IPS DF 19.7 (cell line): ENCODE data around the gene S100A12.
"Not testable (repeated sequence)": the region's sequence is repeated elsewhere in the genome, so short reads cannot be mapped to it uniquely, and the experiment has no call there.

Source experiments
- DNase-seq: peaks from one replicate; pipeline ENCODE4 v3.0.0-alpha.2; 2013; ENCODE audit warnings: low read depth, low spot score

The S100A12 gene

DNA sequence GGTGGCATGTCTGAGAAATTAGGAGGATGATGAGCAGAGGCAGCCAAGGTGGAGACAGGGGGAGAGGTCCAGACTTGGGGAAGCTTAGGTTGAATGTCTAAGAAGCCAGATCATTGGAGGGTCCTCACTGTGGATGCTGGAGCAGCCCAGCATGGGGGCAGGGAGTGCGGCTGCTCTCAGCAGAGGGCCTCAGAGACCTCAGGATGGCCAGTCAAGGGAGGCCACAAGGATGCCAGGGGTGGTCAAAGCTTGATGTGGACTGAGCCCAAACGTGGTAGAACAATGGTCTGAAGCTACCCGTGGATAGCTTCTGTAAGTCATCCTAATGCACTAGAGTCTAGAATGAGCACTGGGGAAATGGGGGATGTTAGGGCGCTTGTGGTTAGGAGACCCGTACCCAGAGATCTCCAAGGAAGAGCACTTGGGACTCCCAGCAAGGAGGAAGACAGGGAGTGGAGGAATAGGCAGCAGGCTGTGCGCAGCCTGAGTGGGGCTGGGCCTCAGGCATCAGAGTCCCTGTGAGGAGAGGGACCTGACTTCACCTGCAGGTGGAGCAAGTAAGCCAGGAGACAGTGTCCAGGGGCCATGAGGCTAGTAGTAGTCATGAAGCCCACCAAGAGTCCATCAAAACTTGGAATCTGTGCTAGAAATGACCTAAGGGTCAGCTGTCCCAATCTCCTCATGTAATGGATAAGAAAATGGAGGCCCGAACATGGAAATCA, 22.0 kb downstream of the S100A12 start:
- peak; percentile 40 for DNase-seq

DNA sequence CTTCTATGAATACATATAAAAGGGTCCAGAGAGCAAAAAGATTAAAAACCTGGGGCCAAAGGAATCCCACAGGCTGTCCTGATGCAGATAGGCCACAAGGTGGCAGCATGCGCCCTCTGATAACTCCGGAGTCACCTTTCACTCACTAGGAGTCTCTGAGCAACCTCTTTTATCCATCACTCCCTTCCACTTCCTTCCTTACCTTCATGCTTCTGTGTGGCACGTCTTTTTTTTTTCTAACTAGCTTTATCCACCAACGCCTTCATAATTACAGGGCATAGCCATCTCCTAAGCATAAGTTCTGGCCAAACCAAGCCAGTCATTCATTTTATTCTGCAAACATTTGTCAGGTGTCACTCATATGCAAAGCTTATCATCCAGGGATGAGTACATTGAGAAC, 22.9 kb downstream of the S100A12 start:
- no peak for DNase-seq

DNA sequence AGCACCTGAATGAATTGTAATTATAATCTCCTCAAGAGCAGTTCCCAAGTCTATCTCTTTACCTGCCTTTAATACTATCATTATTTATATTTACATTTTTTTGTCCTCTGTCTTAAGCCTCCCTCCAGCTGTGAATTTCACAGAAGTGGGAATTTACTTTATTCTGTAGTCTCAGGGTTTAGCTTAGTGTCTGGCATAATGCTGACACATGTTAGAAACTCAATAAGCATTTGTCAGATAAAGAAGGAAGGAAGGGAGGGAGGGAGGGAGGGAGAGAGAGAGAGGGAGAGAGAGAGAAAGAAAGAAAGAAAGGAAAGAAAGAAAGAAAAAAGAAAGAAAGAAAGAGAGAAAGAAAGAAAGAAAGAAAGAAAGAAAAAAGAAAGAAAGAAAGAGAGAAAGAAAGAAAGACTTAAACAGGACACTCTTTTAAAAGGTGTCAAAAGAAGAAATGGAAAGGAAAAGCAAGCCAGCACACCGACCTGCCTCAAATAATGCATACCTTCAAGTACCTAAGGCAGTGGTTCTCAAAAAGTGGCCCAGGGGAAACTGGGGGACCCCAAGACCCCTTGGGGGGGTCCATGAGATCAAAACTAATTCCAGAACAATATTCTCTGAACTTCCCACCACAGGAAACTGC, 25.0 kb downstream of the S100A12 start:
- DNase-seq: no peak

DNA sequence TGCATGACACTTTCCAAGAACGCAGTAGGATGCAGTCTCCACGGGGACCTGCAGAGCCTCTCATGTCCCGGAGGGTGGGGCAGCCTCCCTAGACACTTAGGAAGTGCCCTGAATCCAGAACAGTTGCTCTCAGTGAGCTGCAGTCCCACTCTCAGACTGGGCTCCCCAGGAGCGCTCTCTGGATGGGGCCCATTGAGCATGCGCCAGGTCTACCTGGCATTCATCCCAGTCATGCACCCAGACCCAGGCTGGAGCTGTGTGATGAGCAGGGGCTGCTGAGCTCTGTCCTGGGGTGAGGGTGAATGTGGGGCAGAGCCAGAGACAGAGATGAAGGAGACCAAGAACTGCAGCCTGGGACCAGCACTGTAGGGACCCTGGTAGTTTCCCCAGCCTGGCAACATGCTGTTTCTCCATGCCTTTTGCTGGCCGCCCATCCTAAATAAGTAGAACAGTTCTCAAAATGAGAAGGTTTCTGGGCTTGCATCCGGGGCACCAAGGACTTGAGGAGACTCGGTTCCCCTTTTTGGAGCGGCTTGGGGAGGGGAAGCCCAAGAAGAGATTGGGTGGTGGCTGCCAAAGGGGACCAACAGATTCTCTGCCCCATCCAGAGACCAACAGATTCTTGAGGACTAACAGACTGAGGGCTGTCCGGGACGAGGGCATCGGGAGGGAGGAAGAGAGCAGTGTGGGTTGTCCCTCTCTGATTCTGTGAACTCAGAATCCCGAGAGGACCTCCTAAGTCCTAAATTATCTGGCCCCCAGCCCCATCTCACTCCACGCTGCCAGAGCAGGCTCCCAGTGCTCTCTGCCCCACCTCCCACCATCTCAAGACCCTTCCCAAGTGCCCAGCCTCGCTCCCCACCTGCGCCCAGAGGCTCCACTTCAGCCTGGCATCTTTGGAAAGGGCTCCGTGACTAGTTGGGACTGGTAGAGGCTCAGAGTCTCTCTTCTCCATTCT, 25.8 kb downstream of the S100A12 start:
- no peak for DNase-seq

DNA sequence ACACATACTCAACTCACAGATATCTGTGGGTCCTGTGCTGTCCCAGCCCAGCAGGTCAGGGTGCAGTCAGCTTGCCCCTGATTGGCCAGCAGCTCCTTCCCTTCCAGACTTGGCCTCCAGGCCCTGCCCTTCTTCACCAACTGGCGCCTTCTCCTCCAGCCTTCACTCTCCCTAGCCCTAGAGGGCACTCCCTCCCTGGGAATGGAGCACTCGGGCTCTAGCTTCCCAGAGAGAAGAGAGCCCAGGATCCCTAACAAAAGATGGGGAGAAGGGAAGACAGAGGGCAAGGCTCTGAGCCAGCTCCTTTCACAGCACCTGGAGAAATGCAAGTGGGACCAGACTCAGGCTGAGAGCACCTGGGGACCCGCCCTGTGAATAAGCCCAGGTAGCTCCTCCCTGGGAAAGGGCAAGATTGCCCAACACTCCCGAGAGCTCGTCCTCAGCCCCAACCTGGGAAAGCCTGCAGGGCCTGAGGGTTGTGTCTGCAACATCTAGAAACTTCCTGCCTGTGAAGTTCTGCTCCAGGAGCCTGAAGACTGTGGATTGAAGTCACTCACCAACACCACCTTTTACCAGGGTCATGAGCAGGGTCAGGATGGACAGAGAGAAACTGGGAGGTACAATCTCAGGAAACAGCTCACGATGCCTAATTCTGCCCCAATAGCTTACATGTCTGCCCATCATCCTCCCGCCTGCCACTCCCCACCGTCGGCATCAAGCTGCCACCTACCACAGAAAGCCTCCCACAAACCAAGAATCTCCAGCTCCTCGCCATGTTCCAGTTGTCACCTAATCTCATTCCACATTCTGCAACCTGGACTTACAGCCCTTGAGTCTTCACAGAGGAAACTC, 26.7 kb downstream of the S100A12 start, which contains the start of gene PGLYRP4:
PGLYRP4 (minus strand) TSS at position 331 of the 852 bp plus-strand sequence. CDS start 909 bp downstream, outside the sequence.
- DNase-seq: no peak

DNA sequence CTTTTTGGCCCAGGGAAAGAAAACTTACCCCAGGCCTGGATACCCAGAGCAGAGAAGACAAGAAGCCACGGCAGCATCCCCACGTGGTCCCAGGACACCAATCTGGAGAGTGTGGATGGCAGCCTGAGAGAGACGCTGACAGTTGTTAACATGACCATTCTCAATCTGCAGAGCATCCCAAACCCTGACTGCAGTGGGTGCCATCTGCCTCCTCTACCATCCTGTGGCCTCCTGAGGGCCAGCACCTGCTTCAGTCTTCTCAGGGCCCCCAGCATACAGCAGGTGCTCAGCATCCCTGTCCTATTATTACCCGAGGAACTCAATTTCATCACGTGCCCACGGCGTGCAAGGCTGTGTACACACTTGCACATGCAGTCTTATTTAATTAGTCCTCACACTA, 27.6 kb downstream of the S100A12 start:
- DNase-seq: no peak

DNA sequence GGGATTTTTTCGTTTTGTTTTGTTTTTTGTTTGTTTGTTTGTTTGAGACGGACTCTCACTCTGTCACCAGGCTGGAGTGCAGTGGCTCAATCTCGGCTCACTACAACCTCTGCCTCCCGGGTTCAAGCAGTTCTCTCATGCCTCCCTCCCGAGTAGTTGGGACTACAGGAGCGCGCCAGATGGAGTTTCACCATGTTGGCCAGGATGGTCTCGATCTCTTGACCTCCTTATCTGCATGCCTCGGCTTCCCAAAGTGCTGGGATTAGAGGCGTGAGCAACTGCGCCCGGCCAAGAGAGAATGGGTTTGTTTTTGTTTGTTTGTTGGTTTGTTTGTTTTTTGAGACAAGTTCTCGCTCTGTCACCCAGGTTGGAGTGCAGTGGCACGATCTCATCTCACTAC, 28.4 kb downstream of the S100A12 start:
- not testable (repeated sequence) for DNase-seq

DNA sequence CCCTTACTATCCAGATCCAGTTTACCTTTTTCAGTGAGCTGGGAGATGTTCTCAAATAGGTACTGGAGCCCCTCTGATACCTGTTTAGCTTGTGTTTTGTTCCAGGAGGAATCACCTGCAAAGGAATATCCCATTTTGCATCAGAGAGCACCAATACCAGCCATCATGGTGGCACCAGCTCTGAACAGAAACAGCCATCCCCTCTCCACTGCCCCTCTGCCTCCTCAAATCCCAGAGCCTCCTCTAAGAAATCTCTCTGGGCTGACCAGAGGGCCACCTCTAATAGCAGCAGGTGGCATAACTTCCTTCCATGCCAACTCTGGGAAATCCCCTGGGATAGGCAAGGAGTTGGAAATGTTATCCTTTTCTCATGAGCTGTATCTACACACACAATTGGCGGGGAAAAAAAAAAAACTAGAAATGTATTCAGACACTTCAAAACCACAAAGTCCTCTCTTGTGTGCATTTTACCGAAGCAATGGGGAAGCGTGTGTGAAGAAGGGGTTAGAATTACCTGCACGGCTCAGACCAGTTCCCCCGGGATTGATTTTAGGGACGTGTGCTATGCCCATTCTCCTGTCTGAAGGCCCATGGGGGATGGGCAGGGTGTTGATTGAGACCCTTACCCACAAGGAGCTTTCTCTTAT, 29.2 kb downstream of the S100A12 start:
- DNase-seq: no peak

DNA sequence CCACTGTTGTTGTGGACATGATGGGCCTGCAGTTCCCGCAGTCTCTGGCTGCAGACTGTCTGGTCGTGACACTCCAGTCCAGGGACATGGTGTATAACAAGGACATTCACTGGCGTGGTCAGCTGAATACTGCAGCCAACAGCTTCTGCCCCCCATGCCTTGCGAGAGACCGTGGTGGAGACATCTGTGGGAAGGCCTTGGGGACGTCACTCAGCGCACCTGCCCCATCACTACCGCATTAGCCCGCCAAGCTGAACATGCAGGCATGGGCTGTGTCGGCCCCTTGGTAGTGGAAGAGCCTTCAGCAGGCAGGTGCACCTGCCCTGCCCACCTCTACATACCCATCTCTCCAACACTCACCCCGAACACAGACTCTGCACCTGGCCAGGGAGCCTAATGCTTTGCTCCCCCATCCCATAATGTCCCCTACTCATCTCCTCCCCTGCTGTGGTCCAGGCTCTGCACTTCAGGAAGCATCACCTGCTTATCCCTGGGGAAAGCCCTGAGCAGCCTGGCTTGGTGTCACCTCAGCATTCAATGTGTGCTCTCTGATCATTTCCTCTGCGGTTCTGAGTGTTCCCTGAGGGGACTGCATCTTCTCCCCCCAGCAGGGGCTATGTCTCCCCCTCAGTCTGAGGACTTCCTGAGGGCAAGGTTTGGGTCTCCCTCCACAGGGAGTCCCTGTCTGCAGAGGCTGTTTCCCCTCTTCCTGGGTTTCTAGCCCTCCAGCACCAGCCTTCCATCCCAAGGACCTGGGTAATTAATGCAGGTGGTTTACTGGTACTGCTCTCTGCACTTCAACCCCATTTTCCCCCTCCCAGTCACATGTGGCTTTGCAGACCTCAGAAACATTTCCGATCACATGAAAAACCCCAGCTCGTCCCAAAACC, 30.0 kb downstream of the S100A12 start:
- DNase-seq: no peak

DNA sequence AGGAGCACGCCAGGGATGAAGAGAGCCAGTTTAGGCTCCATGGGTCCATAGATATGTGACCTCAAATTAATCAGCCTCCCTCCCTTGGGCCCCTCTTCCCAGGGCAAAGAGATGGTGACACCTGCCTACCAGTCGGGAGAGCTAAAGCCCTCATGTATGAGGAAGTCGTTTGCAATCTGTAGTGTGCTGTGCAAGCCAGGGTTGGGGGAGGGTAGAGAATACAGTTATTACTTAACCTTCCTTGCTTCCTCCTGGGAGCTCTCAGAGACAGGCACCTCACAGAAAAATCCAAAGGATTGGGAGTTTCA, 30.7 kb downstream of the S100A12 start:
- no peak for DNase-seq

DNA sequence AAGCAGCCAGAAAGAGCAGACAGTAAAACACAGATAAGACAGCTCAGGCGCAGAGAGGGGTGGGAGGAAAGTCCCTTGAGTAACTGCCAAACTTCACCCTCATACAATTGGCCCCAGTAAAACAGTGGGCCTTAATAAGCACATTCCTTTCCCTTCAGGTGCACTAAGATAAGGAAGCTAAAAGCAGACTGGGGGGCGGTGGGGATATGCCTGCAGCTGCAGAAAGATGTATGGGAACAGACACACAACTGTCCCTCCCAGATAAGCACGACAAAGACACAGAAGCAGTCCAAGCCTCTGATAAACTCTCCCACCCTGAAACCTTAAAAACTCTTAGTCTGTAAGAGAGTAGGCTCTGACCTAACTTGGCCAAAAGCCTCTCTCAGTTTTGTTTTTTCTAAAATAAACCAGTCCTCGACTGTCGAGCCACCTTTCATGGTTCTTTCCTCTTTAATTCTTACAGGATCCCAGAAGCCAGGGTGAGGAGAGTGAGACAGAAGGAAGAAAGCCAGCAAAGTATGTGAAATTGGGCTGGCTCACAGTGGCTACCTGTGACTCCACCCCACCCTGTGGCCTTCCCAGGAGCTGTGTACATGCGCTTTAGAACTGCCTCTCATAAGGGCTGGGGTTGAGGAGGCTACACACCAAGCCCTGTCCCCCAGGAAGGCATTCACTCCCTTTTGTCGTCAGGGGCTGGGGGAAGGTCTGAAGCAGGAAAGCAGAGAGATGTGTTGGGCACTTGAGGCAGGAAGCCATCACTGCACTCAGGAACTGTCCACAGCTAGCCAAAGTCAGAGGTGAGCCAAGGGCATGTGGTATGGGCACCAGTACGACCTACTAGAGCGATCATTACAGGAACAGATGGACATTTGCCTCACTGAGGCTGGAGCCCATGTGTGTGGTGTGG, 31.4 kb downstream of the S100A12 start:
- DNase-seq: no peak

DNA sequence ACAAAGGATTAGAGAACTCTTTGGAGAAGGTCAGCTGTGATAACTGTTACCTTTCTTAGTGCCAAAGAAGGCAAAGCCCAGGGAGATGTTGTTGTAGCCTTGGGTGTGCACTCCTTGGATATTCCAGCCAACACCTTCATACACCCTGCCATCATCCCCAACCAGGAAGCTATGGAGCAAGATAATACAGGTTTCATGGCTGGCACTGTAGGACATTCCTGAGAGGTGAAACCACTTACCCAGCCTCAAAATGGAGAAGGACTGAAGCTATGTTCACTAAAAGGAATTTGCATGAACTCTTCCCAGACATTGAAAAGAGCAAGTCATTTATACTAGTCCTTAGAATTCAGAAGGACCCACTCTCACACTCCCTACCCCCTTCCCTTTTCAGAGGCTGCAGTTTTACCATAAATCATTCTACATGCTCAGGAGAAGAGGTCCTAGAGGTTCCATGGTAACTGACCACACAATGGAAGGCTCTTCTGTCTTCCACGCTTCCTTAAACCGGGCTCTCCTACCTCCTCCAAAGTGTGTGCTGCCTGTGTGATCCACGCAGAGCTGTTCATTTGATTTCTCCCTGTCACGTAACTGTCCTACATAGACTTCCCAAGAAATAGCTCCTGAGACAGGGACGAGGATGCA, 32.3 kb downstream of the S100A12 start:
- no peak for DNase-seq

DNA sequence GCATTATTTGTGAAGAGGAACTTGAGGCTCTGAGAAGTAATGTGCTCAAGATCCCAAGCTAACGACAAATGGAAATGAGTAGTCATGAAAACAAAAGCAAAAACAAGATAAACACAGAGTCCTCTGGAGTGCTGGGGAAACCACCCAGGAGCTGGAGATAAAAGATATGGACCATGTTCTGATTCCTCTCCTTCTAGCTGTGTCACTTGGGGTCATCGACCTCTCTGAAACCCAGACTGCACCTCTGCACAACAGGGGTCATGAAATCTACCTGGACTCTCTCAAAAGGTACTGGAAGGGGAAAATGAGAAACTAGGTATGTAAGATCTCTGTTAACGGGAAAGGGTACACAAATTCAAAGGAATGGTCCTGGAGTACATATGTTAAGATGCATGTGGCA, 33.2 kb downstream of the S100A12 start:
- no peak for DNase-seq

DNA sequence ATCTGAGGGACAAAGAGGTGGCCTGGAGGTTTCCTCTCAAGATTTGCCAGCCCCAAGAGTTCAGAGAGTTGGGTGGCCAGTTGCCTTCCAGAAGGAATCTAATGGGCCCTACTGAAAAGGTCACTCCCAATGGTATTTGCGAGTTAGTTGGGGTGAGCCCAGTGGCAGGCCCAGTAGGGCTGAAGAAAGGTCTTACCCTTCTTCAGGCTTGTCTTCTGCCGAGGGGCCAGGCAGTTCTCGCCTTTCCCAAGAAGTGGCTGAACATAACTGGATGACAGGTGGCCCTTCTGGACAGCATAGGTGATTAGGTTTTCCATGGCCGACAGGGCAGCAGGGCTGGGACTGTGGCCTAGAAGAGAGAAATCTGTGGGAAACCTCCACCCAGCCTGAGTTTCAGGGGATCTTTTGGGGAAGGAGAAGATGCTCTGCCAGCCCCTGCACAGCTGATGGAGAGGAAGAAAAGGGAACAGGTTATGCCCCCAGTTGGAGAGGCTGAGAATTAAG, 33.9 kb downstream of the S100A12 start:
- DNase-seq: no peak

DNA sequence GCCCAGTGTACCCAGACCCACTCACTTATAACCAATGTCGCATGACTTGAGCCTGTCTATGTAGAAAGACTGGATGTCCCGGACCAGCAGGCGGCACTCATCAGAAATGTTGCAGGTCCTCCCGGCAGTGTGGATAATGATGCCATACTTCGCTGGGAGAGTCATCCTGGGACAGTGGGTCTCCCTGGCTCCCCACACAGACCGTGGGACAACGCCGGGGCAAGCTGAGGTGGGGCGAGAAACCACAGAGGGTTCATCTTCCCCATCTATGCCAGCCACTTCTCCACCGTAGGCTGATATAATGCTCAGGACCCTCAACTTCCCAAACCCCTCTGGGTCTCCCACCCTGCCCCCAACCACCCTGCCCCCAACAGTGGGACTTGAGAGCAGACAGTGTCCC, 35.1 kb downstream of the S100A12 start:
- DNase-seq: no peak

DNA sequence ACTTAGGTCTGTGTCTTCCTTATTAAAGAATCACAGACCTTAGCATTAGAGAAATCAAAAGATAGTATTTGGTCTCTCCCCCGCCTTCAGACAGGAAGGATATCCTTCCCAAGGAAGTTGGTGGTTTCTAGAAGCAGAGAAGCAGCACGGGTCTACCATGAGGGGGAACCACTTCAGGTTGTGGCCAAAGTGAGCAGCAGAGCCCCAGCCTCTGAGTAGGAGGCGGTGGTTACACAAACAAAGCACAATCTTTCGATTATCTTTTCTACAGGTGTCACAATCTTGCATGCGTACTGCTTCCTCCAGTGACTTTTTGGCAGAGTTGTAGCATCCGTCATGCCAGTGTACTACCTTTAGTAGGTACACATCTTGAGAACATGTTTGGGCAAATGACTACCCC, 35.6 kb downstream of the S100A12 start:
- DNase-seq: no peak

DNA sequence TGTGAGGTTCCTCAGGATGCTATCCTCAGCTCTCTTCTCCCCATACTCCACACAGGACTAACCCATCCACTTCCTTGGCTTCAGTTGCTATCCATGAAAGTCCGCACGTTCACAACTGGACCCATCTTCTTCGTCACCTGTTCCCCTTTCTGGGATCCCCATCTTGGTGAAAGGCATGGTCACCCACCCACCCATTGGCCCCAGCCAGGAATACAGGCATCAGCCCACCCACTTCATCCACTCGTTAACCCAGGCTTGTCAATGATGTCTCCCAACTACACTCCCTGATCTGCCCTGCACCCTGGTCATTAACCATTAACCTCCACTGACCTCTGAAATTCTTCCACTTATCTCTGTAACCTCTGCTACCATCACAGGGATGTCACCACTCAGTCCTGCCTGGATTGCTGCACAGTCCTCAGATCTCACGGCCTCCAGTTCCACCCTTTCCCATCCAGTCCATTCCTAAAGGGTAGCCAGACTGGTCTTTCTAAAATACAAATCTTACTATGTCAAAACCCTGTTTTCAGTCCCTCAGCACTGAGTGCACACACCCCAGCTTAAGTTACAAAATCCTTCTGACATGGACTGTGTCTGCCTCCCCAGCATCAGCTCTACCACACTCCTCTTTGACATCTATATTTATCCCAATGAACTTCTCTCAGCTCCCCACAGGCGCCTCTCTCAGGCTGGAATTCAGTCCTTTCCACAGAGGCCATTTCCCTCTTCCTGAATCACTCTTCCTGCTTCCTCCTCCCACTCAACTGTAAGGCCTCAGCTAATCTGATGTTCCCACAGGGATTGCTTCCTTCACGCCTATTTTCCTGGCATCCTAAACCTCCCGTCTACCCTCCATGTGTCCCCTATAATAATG, 37.2 kb downstream of the S100A12 start:
- DNase-seq: no peak
